PC-3 (cell line): ENCODE results near the gene FARS2.

Source experiments
- CTCF ChIP-seq: fragments of 300-600 bp; sonication (generic); conservative IDR thresholded peaks from 2 replicates; pipeline ENCODE4 v1.5.1; 2017; ENCODE audit warnings: antibody characterized with exemption, low read depth, mild to moderate bottlenecking, low read length
- EZH2 ChIP-seq: fragments of 300-600 bp; sonication (generic); IDR thresholded peaks from one replicate; pipeline ENCODE4 v1.6.1; 2017; ENCODE audit warnings: antibody characterized with exemption, mild to moderate bottlenecking, low read length; ENCODE audit not compliant: unreplicated experiment
- EZH2phosphoT487 ChIP-seq: fragments of 300-600 bp; sonication (generic); IDR thresholded peaks from 2 replicates; pipeline ENCODE4 v1.6.1; 2018; ENCODE audit warnings: mild to moderate bottlenecking, antibody characterized with exemption, low read length, borderline replicate concordance

GRCh38 chr6:5405976-5406375, 144.7 kb downstream of the FARS2 start:
- TF ChIP-seq CTCF (no peak), EZH2phosphoT487 (no peak), EZH2 (no peak)
